ENCODE results near the gene NXPH4. TPM values are rescaled to one million over a fixed set of nuclear protein-coding genes. Genes with fewer than 3 reads are reported as not detected.

Gene NXPH4
- total RNA-seq, 1 experiment from 2014 or later: 20.0 TPM

DNA sequence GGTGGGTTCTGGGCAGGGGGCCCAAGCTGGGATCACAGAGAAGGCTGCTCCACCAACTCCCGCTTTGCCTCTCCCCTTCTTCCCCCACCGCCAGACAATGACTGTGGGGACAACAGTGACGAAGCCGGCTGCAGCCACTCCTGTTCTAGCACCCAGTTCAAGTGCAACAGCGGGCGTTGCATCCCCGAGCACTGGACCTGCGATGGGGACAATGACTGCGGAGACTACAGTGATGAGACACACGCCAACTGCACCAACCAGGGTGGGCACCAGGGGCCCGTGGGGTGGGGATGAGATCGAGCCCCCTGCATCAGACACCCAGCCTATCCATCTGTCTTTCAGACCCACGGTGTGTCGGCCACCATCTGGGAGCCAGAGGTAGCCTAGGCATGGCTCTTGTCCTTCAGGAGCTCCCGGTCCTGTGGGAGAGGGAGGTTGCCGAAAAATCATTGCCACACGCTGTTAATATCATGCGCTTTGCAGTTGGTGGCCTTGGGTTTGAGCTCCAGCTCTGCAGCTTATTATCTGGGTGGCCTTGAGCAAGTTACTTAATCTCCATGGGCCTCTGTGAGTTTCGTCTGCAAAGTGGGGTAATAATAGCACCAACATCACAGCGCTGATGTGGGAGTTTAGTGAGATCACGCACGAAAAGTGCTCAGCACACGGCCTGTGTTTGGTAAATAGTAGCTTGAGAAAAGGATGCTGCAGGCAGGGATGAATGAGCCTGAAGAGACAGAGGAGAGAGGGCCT, 47.4 kb upstream of the NXPH4 start:
- ChIA-PET CTCF (interaction anchor here (1.1 to 1.3 kb wide), 3 partner anchors 14 to 57 kb away, joined by 3 to 5 read pairs (median 4); partner anchors contain the start of gene LRP1), POLR2A (no interaction called here), RAD21 (ENCODE audit: low non-redundant PET in 1 of 2, low total read pairs in 2 of 2, uncharacterized antibody in 2 of 2, unreplicated experiment in 2 of 2) (no interaction called here)
- Histone ChIP-seq H2AFZ (ENCODE audit: low read depth, low read length, poor library complexity, severe bottlenecking) (no peak overlapping the region), H3K4me1 (ENCODE audit: control insufficient read depth in 1 of 2, insufficient read depth in 2 of 2, low read length in 2 of 2) (peaks cover 14 to 31% of the 10 kb centered on the region in 2 experiments), H3K9me2 (ENCODE audit: insufficient read depth) (no peaks in the 10 kb centered on the region), H3K79me2 (ENCODE audit: insufficient read depth, low read length) (no peaks in the 10 kb centered on the region), H3K36me3 (ENCODE audit: control insufficient read depth in 1 of 2, insufficient read depth in 2 of 2, low read length in 2 of 2) (no peaks in the 10 kb centered on the region), H3K27me3 (ENCODE audit: insufficient read depth, low read length) (no peaks in the 10 kb centered on the region), H3K9ac (ENCODE audit: low read length) (no peak overlapping the region), H3K4me3 (replicated peaks in 1 of 2; ENCODE audit: low read depth in 1 of 2, low read length in 2 of 2) (no peak overlapping the region), H3K4me2 (ENCODE audit: low read length) (no peak overlapping the region), H3K27ac (ENCODE audit: low read depth, low read length) (no peak overlapping the region), H3K9me3 (ENCODE audit: control insufficient read depth in 1 of 2, insufficient read depth in 1 of 2, low read depth in 1 of 2, low read length in 2 of 2) (no peaks in the 10 kb centered on the region), H4K20me1 (ENCODE audit: insufficient read depth) (no peaks in the 10 kb centered on the region)
- ATAC-seq (no peak), DNase-seq (ENCODE audit: low read depth, low spot score) (no peak)
- BruUV-seq (replicated peaks): no TSS peak
- TF ChIP-seq ZNF274 (IDR thresholded peaks at IDR 0.05; ENCODE audit: low read depth, low read length): no peak
- TF ChIP-seq CBX3 (IDR thresholded peaks at IDR 0.05; ENCODE audit: low read depth): no peak
- TF ChIP-seq EGR1 (IDR thresholded peaks at IDR 0.05; ENCODE audit: low read depth): no peak
- no peak for TF ChIP-seq EZH2 (IDR thresholded peaks at IDR 0.05)
- no peak for TF ChIP-seq YY1 (IDR thresholded peaks at IDR 0.05; ENCODE audit: extremely low read depth, insufficient replicate concordance, low read depth, low read length)
- TF ChIP-seq CEBPB (IDR thresholded peaks at IDR 0.05; ENCODE audit: low read depth): no peak
- TF ChIP-seq RAD21 (IDR thresholded peaks at IDR 0.05; ENCODE audit: low read depth): no peak
- TF ChIP-seq, protein P1, sequence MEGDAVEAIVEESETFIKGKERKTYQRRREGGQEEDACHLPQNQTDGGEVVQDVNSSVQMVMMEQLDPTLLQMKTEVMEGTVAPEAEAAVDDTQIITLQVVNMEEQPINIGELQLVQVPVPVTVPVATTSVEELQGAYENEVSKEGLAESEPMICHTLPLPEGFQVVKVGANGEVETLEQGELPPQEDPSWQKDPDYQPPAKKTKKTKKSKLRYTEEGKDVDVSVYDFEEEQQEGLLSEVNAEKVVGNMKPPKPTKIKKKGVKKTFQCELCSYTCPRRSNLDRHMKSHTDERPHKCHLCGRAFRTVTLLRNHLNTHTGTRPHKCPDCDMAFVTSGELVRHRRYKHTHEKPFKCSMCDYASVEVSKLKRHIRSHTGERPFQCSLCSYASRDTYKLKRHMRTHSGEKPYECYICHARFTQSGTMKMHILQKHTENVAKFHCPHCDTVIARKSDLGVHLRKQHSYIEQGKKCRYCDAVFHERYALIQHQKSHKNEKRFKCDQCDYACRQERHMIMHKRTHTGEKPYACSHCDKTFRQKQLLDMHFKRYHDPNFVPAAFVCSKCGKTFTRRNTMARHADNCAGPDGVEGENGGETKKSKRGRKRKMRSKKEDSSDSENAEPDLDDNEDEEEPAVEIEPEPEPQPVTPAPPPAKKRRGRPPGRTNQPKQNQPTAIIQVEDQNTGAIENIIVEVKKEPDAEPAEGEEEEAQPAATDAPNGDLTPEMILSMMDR (IDR thresholded peaks at IDR 0.05 in 2 of 3, conservative IDR thresholded peaks at IDR 0.05 in 1 of 3; ENCODE audit: borderline replicate concordance in 1 of 3, insufficient read depth in 1 of 3, low read depth in 2 of 3, low read length in 2 of 3): no peak
- no peak for TF ChIP-seq POLR2A (IDR thresholded peaks at IDR 0.05; ENCODE audit: borderline replicate concordance, extremely low read depth, insufficient read depth, insufficient read length)
- no peak for TF ChIP-seq JUND (IDR thresholded peaks at IDR 0.05)
- TF ChIP-seq REST (IDR thresholded peaks at IDR 0.05; ENCODE audit: low read depth): no peak
- no peak for TF ChIP-seq POLR2AphosphoS5 (IDR thresholded peaks at IDR 0.05; ENCODE audit: low read depth, low read length)
- intact Hi-C loops (cut with micrococcal nuclease): no loop called here

All from HCT116 (cell line).